ENCODE results near the gene EHMT1.
A peak's percentile ranks its signal among the peaks of the same experiment; 100 is the strongest.

The EHMT1 gene

GRCh38 chr9:137741330-137741729 is 122.5 kb downstream of the EHMT1 start:
- DNase-seq (ENCODE audit: low spot score): no peak

GRCh38 chr9:137742698-137743097 is 123.9 kb downstream of the EHMT1 start:
- no peak for DNase-seq (ENCODE audit: low spot score)

- DNase-seq (ENCODE audit: low spot score): no peak
Measured at GRCh38 chr9:137743695-137744094, 124.9 kb downstream of the EHMT1 start.

GRCh38 chr9:137744632-137745183 is 125.9 kb downstream of the EHMT1 start:
- DNase-seq (ENCODE audit: low spot score): no peak

GRCh38 chr9:137745541-137745991 is 126.8 kb downstream of the EHMT1 start:
- peak; percentile 46 for DNase-seq (ENCODE audit: low spot score)

- no peak for DNase-seq (ENCODE audit: low spot score)
Measured at GRCh38 chr9:137748311-137748710, 129.5 kb downstream of the EHMT1 start.

GRCh38 chr9:137748741-137749140 is 129.9 kb downstream of the EHMT1 start:
- DNase-seq (ENCODE audit: low spot score): no peak

GRCh38 chr9:137749511-137749910 is 130.7 kb downstream of the EHMT1 start:
- DNase-seq (ENCODE audit: low spot score): no peak

- DNase-seq (ENCODE audit: low spot score): no peak
Measured at GRCh38 chr9:137750007-137750406, 131.2 kb downstream of the EHMT1 start.

- no peak for DNase-seq (ENCODE audit: low spot score)
Measured at GRCh38 chr9:137750566-137750965, 131.8 kb downstream of the EHMT1 start.

- no peak for DNase-seq (ENCODE audit: low spot score)
Measured at GRCh38 chr9:137751616-137752015, 132.8 kb downstream of the EHMT1 start.

- no peak for DNase-seq (ENCODE audit: low spot score)
Measured at GRCh38 chr9:137752426-137752825, 133.6 kb downstream of the EHMT1 start.

GRCh38 chr9:137753192-137753765 is 134.5 kb downstream of the EHMT1 start:
- no peak for DNase-seq (ENCODE audit: low spot score)

GRCh38 chr9:137755261-137755927 is 136.6 kb downstream of the EHMT1 start:
- no peak for DNase-seq (ENCODE audit: low spot score)

- DNase-seq (ENCODE audit: low spot score): no peak
Measured at GRCh38 chr9:137756045-137756744, 137.4 kb downstream of the EHMT1 start.

- DNase-seq (ENCODE audit: low spot score): no peak
Measured at GRCh38 chr9:137757139-137757538, 138.3 kb downstream of the EHMT1 start.

- no peak for DNase-seq (ENCODE audit: low spot score)
Measured at GRCh38 chr9:137757613-137758029, 138.8 kb downstream of the EHMT1 start.

GRCh38 chr9:137758067-137758466 is 139.3 kb downstream of the EHMT1 start:
- DNase-seq (ENCODE audit: low spot score): no peak

GRCh38 chr9:137759117-137759516 is 140.3 kb downstream of the EHMT1 start:
- no peak for DNase-seq (ENCODE audit: low spot score)

GRCh38 chr9:137759649-137760321 is 141.0 kb downstream of the EHMT1 start:
- no peak for DNase-seq (ENCODE audit: low spot score)

GRCh38 chr9:137760426-137760825 is 141.6 kb downstream of the EHMT1 start:
- DNase-seq (ENCODE audit: low spot score): no peak

- DNase-seq (ENCODE audit: low spot score): no peak
Measured at GRCh38 chr9:137761032-137761431, 142.2 kb downstream of the EHMT1 start.

Measured in HuH-7 (cell line).